Subcutaneous adipose tissue (tissue), 4 donors: ENCODE results near the gene UCN2. TPM values are rescaled to one million over a fixed set of nuclear protein-coding genes. Genes with fewer than 3 reads are reported as not detected.

Experiments
- CTCF ChIP-seq: fragments of 450-650 bp; IDR thresholded peaks from one replicate; pipeline ENCODE4 v1.5.1; 2016; ENCODE audit warnings: low read depth, mild to moderate bottlenecking, control low read depth, antibody characterized with exemption, moderate library complexity
- total RNA-seq, 4 donors: library from RNA; depleted of rRNA; stranded (reverse); fragments of >200 nt; gene quantifications; one replicate each; pipeline ENCODE4 v1.1.0, GENCODE V29; 2016

UCN2 gene
- total RNA-seq, 4 donors from 2014 or later = not detected

DNA sequence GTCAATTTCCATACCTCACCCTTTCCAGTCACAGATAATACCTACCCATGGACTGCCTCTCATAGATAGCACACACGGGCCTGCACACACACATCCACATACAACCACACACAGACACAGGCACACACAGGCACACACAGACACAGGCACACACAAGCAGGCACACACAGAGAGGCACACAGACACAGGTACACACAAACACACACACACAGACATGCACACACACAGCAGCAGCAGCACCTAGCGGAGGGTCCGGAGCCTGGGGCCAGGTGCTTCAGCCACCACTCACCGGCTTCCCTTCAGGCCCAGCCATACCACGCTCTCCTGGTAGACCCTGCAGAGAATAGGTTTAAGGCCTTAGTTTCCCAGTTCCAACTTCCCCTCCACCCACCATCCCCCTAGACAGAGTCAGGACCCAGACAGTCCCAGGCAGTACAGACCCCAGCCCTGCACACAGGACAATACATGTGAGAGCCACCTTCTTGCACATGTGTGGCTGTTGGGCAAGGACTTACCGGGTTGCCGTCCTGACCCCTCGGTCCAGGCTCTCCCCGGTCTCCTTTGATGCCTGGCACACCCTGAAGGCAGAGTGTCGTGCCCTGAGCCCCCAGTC lies 10.5 kb upstream of the UCN2 start:
- TF ChIP-seq CTCF = no peak

GRCh38 chr3:48572517-48572916 lies 8.9 kb upstream of the UCN2 start:
- TF ChIP-seq CTCF = no peak

DNA sequence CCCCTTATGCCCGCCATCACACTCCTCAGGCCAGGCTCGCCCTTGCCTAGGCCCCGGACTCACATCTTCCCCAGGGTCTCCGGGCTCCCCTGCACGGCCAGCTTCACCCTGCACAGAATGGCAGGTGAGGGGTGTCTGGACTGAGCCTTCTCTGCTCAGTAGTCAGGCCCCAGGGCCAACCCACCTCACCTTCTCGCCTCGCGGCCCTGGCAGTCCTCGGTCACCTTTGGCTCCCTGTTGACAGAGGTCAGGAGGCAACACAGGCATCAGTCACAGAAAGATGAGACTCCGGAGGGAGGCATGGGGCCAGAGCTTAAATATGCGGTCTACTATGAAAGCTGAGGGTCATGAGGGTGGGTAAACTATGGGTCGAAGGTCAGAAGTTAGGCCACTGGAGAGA lies 8.4 kb upstream of the UCN2 start:
- no peak for TF ChIP-seq CTCF

DNA sequence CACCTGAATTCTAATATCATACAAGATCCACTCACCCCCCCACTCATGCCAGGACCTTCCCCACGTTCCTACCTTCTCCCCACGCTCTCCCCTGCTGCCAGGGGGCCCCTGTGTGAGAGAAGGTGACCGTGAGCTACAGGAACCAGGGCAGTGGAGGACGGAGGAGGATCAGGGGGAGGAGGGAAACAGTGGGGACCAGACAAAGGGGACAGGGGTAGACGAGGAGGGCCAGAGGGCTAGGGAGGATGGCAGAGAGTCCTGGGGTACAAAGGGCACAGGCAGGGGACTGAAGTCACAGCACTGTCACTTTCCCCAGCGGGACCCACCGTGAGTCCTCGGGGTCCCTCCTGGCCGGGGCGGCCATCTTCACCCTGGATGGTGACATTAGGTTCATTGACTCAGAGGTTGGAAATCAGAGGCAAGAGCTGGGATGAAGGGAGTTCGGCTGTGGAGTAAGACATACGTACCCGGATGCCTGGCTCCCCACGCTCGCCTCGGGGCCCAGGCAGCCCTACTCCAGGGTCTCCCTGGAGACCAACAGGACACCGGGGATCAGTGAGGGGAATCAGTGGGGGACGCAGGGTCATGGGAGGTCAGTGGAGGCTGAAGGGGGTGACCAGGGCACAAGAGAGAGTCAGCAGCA lies 6.3 kb upstream of the UCN2 start:
- no peak for TF ChIP-seq CTCF

DNA sequence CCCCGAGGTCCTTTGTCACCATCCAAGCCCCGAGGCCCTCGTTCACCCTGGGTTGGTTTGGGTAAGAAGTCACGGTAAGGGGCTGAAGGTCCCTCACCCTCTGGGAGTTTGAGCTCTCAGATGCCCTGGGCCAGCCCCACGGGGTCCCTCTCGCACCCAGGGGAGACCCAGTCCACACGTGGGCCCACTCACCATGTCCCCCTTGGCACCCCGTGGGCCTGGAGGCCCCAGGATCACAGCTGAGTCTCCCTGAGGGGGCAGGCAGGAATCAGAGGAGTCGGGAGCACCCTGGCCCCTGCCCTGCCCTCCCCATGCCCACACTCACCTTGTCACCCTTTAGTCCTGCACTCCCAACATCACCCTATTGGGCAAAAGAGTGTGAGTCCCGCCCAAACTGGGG lies 5.8 kb upstream of the UCN2 start:
- TF ChIP-seq CTCF = no peak

GRCh38 chr3:48568476-48568875 lies 4.9 kb upstream of the UCN2 start:
- no peak for TF ChIP-seq CTCF

GRCh38 chr3:48567500-48567899 lies 3.9 kb upstream of the UCN2 start:
- TF ChIP-seq CTCF = no peak
